Adrenal gland (tissue), 5 donors: ENCODE data around the gene MTCP1.

Source experiments
- POLR2A ChIP-seq, 2 donors: fragments of 450-650 bp; IDR thresholded peaks; one replicate each; pipeline ENCODE4 v1.6.1; 2017; ENCODE audit warnings: antibody characterized with exemption in 2 of 2, mild to moderate bottlenecking in 2 of 2, moderate library complexity in 1 of 2
- TF ChIP-seq, protein P1 (sequence below), 6 experiments: fragments of 450-650 bp in 4 of 6; fragments of 200-600 bp in 2 of 6; sonication (generic) in 1 of 6; IDR thresholded peaks; 1 replicate in 5 of 6; 2 replicates in 1 of 6; pipeline versions ENCODE4 v1.5.1 to v1.8.0; 2016 to 2021; ENCODE audit warnings: antibody characterized with exemption in 6 of 6, mild to moderate bottlenecking in 2 of 6, moderate library complexity in 1 of 6
- donor health status: DM: no; HTN: no; CAD: no.

DNA sequence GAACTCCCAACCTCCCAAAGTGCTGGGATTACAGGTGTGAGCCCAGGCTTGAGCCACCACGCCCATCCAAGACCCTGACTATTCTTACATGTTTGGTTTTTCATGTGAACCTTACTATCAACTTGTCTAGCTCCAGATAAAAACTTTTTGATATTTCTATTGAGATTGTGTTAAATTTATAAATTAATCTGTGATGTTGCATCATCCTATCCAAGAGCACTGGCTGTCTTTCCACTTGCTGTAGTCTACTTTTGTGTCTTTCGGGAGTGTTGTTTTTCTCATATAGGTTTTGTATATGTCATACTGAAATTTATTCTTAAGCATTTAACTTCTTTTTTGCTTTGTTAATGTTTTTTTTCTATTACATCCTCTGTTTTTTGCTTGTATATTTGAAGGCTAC lies 35.0 kb upstream of the MTCP1 start:
- TF ChIP-seq, protein P1, sequence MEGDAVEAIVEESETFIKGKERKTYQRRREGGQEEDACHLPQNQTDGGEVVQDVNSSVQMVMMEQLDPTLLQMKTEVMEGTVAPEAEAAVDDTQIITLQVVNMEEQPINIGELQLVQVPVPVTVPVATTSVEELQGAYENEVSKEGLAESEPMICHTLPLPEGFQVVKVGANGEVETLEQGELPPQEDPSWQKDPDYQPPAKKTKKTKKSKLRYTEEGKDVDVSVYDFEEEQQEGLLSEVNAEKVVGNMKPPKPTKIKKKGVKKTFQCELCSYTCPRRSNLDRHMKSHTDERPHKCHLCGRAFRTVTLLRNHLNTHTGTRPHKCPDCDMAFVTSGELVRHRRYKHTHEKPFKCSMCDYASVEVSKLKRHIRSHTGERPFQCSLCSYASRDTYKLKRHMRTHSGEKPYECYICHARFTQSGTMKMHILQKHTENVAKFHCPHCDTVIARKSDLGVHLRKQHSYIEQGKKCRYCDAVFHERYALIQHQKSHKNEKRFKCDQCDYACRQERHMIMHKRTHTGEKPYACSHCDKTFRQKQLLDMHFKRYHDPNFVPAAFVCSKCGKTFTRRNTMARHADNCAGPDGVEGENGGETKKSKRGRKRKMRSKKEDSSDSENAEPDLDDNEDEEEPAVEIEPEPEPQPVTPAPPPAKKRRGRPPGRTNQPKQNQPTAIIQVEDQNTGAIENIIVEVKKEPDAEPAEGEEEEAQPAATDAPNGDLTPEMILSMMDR (IDR thresholded peaks at IDR 0.05) = no peak
- TF ChIP-seq POLR2A (IDR thresholded peaks at IDR 0.05) = no peak
